Nephron progenitor cell (in vitro differentiated cells): Measurements from ENCODE around the gene PRRT1B.

Experiments
- DNase-seq: peaks from one replicate; pipeline ENCODE4 v3.0.0; 2021
- H3K27ac Mint-ChIP-seq: 2 replicates; pipeline ENCODE4 v1.8.0; 2021; ENCODE audit warnings: mild to moderate bottlenecking, moderate library complexity, mixed read lengths
- H3K27me3 Mint-ChIP-seq: 2 replicates; pipeline ENCODE4 v1.8.0; 2021; ENCODE audit warnings: mild to moderate bottlenecking, low read depth, mixed read lengths; ENCODE audit not compliant: poor library complexity
- H3K36me3 Mint-ChIP-seq: 2 replicates; pipeline ENCODE4 v1.8.0; 2021; ENCODE audit warnings: low read depth, mixed read lengths
- H3K4me1 Mint-ChIP-seq: 2 replicates; pipeline ENCODE4 v1.8.0; 2021; ENCODE audit warnings: mixed read lengths
- H3K4me3 Mint-ChIP-seq: 2 replicates; pipeline ENCODE4 v1.8.0; 2021; ENCODE audit warnings: mild to moderate bottlenecking, moderate library complexity, mixed read lengths
- H3K9me3 Mint-ChIP-seq: 2 replicates; pipeline ENCODE4 v1.8.0; 2021; ENCODE audit warnings: mild to moderate bottlenecking, moderate library complexity, mixed read lengths
- CTCF ChIP-seq: fragments of 200-600 bp; sonication (generic); IDR thresholded peaks from 2 replicates; pipeline ENCODE4 v1.5.0; 2021; ENCODE audit warnings: antibody characterized with exemption

Gene PRRT1B

DNA sequence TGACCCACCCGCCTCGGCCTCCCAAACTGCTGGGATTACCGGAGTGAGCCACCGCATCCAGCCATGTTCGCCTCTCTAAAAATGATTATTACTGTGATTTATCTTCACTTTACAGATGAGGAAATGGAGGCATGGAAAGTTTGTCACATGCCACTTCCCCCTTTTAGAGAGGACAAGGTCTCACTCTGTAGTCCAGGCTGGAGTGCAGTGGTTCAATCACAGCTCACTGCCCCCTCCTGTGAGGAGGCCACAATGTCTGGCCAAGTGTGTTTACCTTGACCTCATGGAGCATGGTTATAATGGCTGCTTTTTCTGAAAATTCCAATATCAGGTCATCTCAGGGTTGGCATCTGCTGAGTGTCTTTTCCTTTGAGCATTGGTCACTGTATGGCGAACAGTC is 6.7 kb downstream of the PRRT1B start:
- peaks cover 59% of the 10 kb centered on the region for H3K27me3 Mint-ChIP-seq
- DNase-seq, result no peak
- H3K4me3 Mint-ChIP-seq, result no peak overlapping the region
- peaks cover 17% of the 10 kb centered on the region for H3K4me1 Mint-ChIP-seq
- TF ChIP-seq CTCF, result no peak
- peaks cover 50% of the 10 kb centered on the region for H3K9me3 Mint-ChIP-seq
- no peak overlapping the region for H3K27ac Mint-ChIP-seq
- H3K36me3 Mint-ChIP-seq, result peaks cover 12% of the 10 kb centered on the region

- no peak for TF ChIP-seq CTCF
- Mint-ChIP-seq H3K4me1 (peaks cover 8% of the 10 kb centered on the region), H3K9me3 (peaks cover 32% of the 10 kb centered on the region), H3K36me3 (peaks cover 5% of the 10 kb centered on the region), H3K27ac (no peak overlapping the region), H3K27me3 (peaks cover 55% of the 10 kb centered on the region), H3K4me3 (peak overlapping the region; percentile 25)
- DNase-seq, result no peak
Observed at GRCh38 chr9:131554087-131554842, 8.9 kb downstream of the PRRT1B start.

GRCh38 chr9:131554843-131555351 is 9.6 kb downstream of the PRRT1B start:
- H3K36me3 Mint-ChIP-seq, result peaks cover 7% of the 10 kb centered on the region
- H3K9me3 Mint-ChIP-seq, result peaks cover 31% of the 10 kb centered on the region
- H3K4me1 Mint-ChIP-seq, result peaks cover 8% of the 10 kb centered on the region
- peaks cover 55% of the 10 kb centered on the region for H3K27me3 Mint-ChIP-seq
- no peak overlapping the region for H3K27ac Mint-ChIP-seq
- TF ChIP-seq CTCF, result no peak
- DNase-seq, result peak; percentile 55
- peak overlapping the region; percentile 54 for H3K4me3 Mint-ChIP-seq

DNA sequence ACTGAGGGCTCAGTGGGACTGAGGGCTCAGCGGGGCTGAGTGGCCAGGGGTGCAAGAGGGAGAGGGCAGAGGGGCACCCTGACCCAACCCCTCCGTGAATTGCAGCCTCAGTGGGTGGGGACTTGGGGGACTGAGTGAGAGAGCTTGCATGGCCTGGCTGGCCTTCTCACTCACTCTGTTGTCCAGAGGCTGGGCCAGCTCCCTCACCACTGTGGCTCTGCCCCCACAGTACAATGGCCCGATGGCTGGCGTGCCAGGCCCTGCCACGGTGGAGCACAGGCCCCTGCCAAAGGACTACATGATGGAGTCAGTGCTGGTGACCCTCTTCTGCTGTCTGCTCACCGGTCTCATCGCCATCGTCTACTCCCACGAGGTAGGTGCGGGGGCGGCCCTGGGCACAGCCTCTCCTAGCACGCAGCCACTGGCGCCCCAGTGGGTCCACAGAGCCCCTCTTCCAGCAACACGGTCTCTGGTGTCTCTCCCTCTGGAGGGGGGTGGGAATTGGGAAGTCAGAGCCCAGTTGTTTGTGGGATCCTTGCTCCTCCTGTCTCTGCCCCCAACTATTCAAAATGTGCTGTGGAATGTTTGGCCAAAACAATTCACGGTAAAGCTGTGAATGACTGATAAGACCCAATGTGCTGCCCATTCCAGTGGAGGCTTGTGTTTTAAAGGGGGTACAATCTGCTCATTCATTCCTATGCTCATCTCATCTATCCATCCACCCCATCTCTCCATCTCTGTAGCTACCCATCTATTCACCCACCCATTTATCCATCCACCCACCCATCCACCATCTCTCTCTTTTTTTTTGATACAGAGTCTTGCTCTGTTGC is 10.7 kb downstream of the PRRT1B start:
- H3K36me3 Mint-ChIP-seq, result peaks cover 8% of the 10 kb centered on the region
- H3K4me1 Mint-ChIP-seq, result peaks cover 8% of the 10 kb centered on the region
- peaks cover 55% of the 10 kb centered on the region for H3K27me3 Mint-ChIP-seq
- no peak for DNase-seq
- H3K27ac Mint-ChIP-seq, result no peak overlapping the region
- TF ChIP-seq CTCF, result no peak
- no peak overlapping the region for H3K4me3 Mint-ChIP-seq
- peaks cover 33% of the 10 kb centered on the region for H3K9me3 Mint-ChIP-seq

- peaks cover 4% of the 10 kb centered on the region for H3K4me1 Mint-ChIP-seq
- no peak overlapping the region for H3K27ac Mint-ChIP-seq
- peaks cover 43% of the 10 kb centered on the region for H3K27me3 Mint-ChIP-seq
- peaks cover 4% of the 10 kb centered on the region for H3K36me3 Mint-ChIP-seq
- peaks cover 44% of the 10 kb centered on the region for H3K9me3 Mint-ChIP-seq
- TF ChIP-seq CTCF, result no peak
- H3K4me3 Mint-ChIP-seq, result no peak overlapping the region
- DNase-seq, result no peak
Observed at GRCh38 chr9:131557855-131558548, 12.7 kb downstream of the PRRT1B start.
